ENCODE results near the gene FGGY. TPM values are rescaled to one million over a fixed set of nuclear protein-coding genes. Genes with fewer than 3 reads are reported as not detected.

Gene FGGY
- total and polyA plus RNA-seq, 8 donors = 6.2 to 27.0 (median 16.0) TPM

DNA sequence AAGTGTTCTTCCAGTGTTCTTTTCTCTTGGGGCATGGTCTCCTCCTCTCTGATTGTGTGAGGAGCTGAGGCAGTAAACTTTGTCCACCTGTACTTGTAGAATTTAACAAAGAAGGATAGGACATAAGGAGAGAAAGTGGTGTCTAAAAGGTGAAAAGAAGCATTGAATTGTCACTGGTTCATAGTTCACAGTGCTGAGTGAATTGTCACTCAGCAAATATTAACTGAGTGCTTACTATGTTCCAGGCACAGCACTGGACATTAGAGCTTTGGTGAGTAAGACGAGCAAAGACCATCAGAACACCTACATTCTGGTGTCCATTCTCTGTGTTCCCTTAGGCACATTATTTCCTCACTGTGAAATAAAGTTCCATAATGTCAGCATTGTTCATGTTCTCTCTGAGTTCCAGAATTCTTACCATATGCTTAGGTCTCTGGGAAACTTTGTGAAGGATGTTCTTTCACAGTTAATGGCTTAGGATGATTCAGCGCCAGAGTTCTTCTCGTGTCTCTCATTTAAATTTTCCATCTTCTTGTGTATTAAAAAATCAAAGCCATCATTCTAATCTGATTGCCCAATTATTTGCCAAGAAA lies 361.1 kb downstream of the FGGY start:
- no peaks in the 10 kb centered on the region for H3K27me3 ChIP-seq
- no peaks in the 10 kb centered on the region for H3K36me3 ChIP-seq
- WGBS, 2 donors = 91% methylated on average over 3 of the region's 3 CpGs
- FAIRE-seq (no peak), DNase-seq (no peak), ATAC-seq (no peak)
- no peaks in the 10 kb centered on the region for H3K9me3 ChIP-seq
- H3K4me3 ChIP-seq = no peak overlapping the region
- no peaks in the 10 kb centered on the region for H3K4me1 ChIP-seq
- intact Hi-C loops (cut with DNase I) = no loop called here
- no peak overlapping the region for H3K27ac ChIP-seq
- no peak for TF ChIP-seq CTCF (IDR thresholded peaks at IDR 0.05)

- no peak for TF ChIP-seq CTCF (IDR thresholded peaks at IDR 0.05)
- no peak overlapping the region for H3K4me3 ChIP-seq
- H3K27me3 ChIP-seq = no peaks in the 10 kb centered on the region
- no peaks in the 10 kb centered on the region for H3K4me1 ChIP-seq
- whole genome bisulfite sequencing, 2 donors = 81 to 88% methylated on average over 6 of the region's 6 CpGs
- H3K9me3 ChIP-seq = no peaks in the 10 kb centered on the region
- DNase-seq = no peak
- no peak overlapping the region for H3K27ac ChIP-seq
- no peak for FAIRE-seq
- no peaks in the 10 kb centered on the region for H3K36me3 ChIP-seq
- intact Hi-C loops (cut with DNase I) = no loop called here
- no peak for ATAC-seq
Measured at GRCh38 chr1:59664166-59664565, 367.3 kb downstream of the FGGY start.

DNA sequence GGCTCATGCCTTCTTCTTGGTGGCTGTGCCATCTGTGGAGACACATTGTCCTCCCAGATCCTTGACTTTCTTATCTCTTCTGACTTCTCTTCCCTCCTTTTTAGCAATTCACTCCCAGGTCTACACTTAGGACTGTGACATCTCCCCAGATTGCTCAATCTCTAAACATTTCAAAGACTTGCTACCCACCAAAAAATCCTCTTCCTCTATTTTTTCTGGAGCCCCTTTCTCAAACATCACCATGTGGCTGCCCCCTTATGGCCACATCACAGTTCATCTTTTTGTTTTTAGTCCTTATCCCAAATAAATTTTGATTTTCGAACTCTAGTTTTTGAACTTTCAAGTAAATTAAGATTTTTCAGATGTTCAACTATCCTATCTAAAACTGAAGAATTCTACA lies 369.2 kb downstream of the FGGY start:
- intact Hi-C loops (cut with DNase I) = no loop called here
- no peak for ATAC-seq
- Histone ChIP-seq H3K4me1 (no peaks in the 10 kb centered on the region), H3K9me3 (no peaks in the 10 kb centered on the region), H3K4me3 (no peak overlapping the region), H3K27me3 (no peaks in the 10 kb centered on the region), H3K36me3 (no peaks in the 10 kb centered on the region), H3K27ac (no peak overlapping the region)
- DNase-seq = no peak
- WGBS, 2 donors = 93 to 95% methylated on average over 1 of the region's 1 CpG
- FAIRE-seq = no peak
- no peak for TF ChIP-seq CTCF (IDR thresholded peaks at IDR 0.05)

- Histone ChIP-seq H3K27me3 (no peaks in the 10 kb centered on the region), H3K9me3 (no peaks in the 10 kb centered on the region), H3K4me1 (no peaks in the 10 kb centered on the region), H3K36me3 (no peaks in the 10 kb centered on the region), H3K4me3 (no peak overlapping the region), H3K27ac (no peak overlapping the region)
- no peak for ATAC-seq
- no peak for FAIRE-seq
- intact Hi-C loops (cut with DNase I) = no loop called here
- no peak for DNase-seq
- 96 to 100% methylated on average over 3 of the region's 3 CpGs for WGBS, 2 donors
- no peak for TF ChIP-seq CTCF (IDR thresholded peaks at IDR 0.05)
Measured at GRCh38 chr1:59667020-59667419, 370.1 kb downstream of the FGGY start.

DNA sequence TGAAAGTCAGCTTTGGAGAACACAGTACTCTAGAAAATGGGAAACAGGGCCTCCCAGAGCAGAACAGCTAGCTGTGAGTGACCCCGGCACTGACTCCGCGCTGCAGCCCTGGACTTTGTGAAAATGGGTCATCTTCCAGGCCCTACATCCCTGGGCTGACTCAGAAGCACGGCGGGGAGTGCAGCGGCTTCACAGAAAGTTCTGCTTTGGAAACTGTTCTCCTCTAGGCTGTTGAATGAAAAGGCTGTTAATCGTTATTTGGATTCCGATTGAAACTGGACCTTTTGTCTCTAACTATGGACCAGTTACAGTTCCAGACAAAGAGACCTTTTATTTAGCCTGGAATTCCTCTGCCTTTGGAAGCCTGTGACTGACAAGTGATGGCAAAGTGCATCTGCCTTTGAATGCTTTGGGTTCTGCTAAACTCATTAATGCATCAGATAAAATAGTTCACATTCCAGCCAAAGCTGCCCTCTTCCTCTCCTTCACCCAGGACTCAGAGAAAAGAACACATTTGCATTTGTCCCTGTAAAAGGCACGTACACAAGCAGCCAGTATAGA lies 372.9 kb downstream of the FGGY start:
- DNase-seq (peak in 1 of 6 donors; percentile 26), FAIRE-seq (no peak), ATAC-seq (peak; percentile 18 to 51 (median 38))
- TF ChIP-seq CTCF (IDR thresholded peaks at IDR 0.05) = no peak
- Histone ChIP-seq H3K27me3 (no peaks in the 10 kb centered on the region), H3K9me3 (no peaks in the 10 kb centered on the region), H3K27ac (peak overlapping the region in 2 of 4 donors; percentile 30 to 86), H3K4me1 (peaks cover 0 to 16% (median 6%) of the 10 kb centered on the region in 3 donors), H3K36me3 (no peaks in the 10 kb centered on the region), H3K4me3 (no peak overlapping the region)
- intact Hi-C loops (cut with DNase I) = no loop called here
- WGBS, 2 donors = 61 to 62% methylated on average over 9 of the region's 9 CpGs
